Measurements from ENCODE around the gene SLCO4A1. TPM values are rescaled to one million over a fixed set of nuclear protein-coding genes. Genes with fewer than 3 reads are reported as not detected.

SLCO4A1 gene
- polyA plus RNA-seq, 1 donor (not counting 4 experiments of a cell fraction or from before 2014, with no cell fraction given): 1.8 TPM

GRCh38 chr20:62690261-62690820, 48.0 kb downstream of the SLCO4A1 start:
- Histone ChIP-seq H3K79me2 (ENCODE audit: control insufficient read depth, insufficient read depth, low read length) (no peaks in the 10 kb centered on the region), H3K27me3 (ENCODE audit: control insufficient read depth, extremely low read depth, insufficient read depth, low read length) (peaks cover 27% of the 10 kb centered on the region), H2AFZ (ENCODE audit: control insufficient read depth, low read length) (no peak overlapping the region), H3K9me3 (ENCODE audit: control insufficient read depth, low read depth, low read length) (no peaks in the 10 kb centered on the region), H3K9ac (ENCODE audit: control insufficient read depth, extremely low read depth, insufficient read depth, low read length) (no peak overlapping the region), H3K36me3 (ENCODE audit: control insufficient read depth in 2 of 2, extremely low read depth in 1 of 2, insufficient read depth in 2 of 2, low read length in 2 of 2) (no peaks in the 10 kb centered on the region), H3K4me3 (ENCODE audit: control insufficient read depth in 2 of 3, extremely low read depth in 1 of 3, insufficient read depth in 2 of 3, low read depth in 1 of 3, low read length in 3 of 3) (no peak overlapping the region), H3K4me1 (ENCODE audit: control insufficient read depth, extremely low read depth, insufficient read depth, low read length) (peaks cover 16% of the 10 kb centered on the region), H4K20me1 (ENCODE audit: control insufficient read depth, extremely low read depth, insufficient read depth, low read length) (no peaks in the 10 kb centered on the region), H3K27ac (ENCODE audit: control insufficient read depth, insufficient read depth, low read length) (no peak overlapping the region), H3K4me2 (ENCODE audit: control insufficient read depth, extremely low read depth, insufficient read depth, low read depth, low read length) (no peak overlapping the region), H3K9me1 (ENCODE audit: control insufficient read depth, extremely low read depth, insufficient read depth, low read length) (no peaks in the 10 kb centered on the region)
- DNase-seq (ENCODE audit: low read depth, low spot score): no peak
- FAIRE-seq: no peak
- TF ChIP-seq CTCF (optimal IDR thresholded peaks at IDR 0.05 in 1 of 3, IDR thresholded peaks at IDR 0.05 in 1 of 3, conservative IDR thresholded peaks at IDR 0.05 in 1 of 3; ENCODE audit: extremely low read depth in 1 of 3, insufficient read depth in 2 of 3, low read length in 3 of 3) (no peak), EZH2 (IDR thresholded peaks at IDR 0.05; ENCODE audit: low read length) (no peak)
- dilution Hi-C loops (cut with MboI; ENCODE audit: extremely low pct_ligation_motif_present, low sequenced_read_pairs): no loop called here

GRCh38 chr20:62691487-62691886, 49.2 kb downstream of the SLCO4A1 start:
- H3K27me3 ChIP-seq (ENCODE audit: control insufficient read depth, extremely low read depth, insufficient read depth, low read length): peaks cover 37% of the 10 kb centered on the region
- H3K4me2 ChIP-seq (ENCODE audit: control insufficient read depth, extremely low read depth, insufficient read depth, low read depth, low read length): no peak overlapping the region
- no peak overlapping the region for H2AFZ ChIP-seq (ENCODE audit: control insufficient read depth, low read length)
- peaks cover 12% of the 10 kb centered on the region for H3K4me1 ChIP-seq (ENCODE audit: control insufficient read depth, extremely low read depth, insufficient read depth, low read length)
- H3K9me1 ChIP-seq (ENCODE audit: control insufficient read depth, extremely low read depth, insufficient read depth, low read length): no peaks in the 10 kb centered on the region
- H3K27ac ChIP-seq (ENCODE audit: control insufficient read depth, insufficient read depth, low read length): no peak overlapping the region
- H3K4me3 ChIP-seq (ENCODE audit: control insufficient read depth in 2 of 3, extremely low read depth in 1 of 3, insufficient read depth in 2 of 3, low read depth in 1 of 3, low read length in 3 of 3): no peak overlapping the region
- no peaks in the 10 kb centered on the region for H3K79me2 ChIP-seq (ENCODE audit: control insufficient read depth, insufficient read depth, low read length)
- no peak overlapping the region for H3K9ac ChIP-seq (ENCODE audit: control insufficient read depth, extremely low read depth, insufficient read depth, low read length)
- FAIRE-seq (no peak), DNase-seq (ENCODE audit: low read depth, low spot score) (no peak)
- H3K9me3 ChIP-seq (ENCODE audit: control insufficient read depth, low read depth, low read length): no peaks in the 10 kb centered on the region
- H3K36me3 ChIP-seq (ENCODE audit: control insufficient read depth in 2 of 2, extremely low read depth in 1 of 2, insufficient read depth in 2 of 2, low read length in 2 of 2): no peaks in the 10 kb centered on the region
- dilution Hi-C loops (cut with MboI; ENCODE audit: extremely low pct_ligation_motif_present, low sequenced_read_pairs): no loop called here
- no peaks in the 10 kb centered on the region for H4K20me1 ChIP-seq (ENCODE audit: control insufficient read depth, extremely low read depth, insufficient read depth, low read length)
- TF ChIP-seq CTCF (optimal IDR thresholded peaks at IDR 0.05 in 1 of 3, IDR thresholded peaks at IDR 0.05 in 1 of 3, conservative IDR thresholded peaks at IDR 0.05 in 1 of 3; ENCODE audit: extremely low read depth in 1 of 3, insufficient read depth in 2 of 3, low read length in 3 of 3) (no peak), EZH2 (IDR thresholded peaks at IDR 0.05; ENCODE audit: low read length) (no peak)
